PFSK-1 (cell line): ENCODE data around the gene KRTAP1-5.

Source experiments
- FOXP2 ChIP-seq: optimal IDR thresholded peaks from 2 replicates; pipeline ENCODE3; 2011; ENCODE audit warnings: borderline replicate concordance, control low read depth, inconsistent platforms; ENCODE audit not compliant: insufficient read depth; ENCODE audit errors: extremely low read length, extremely low read depth
- POLR2AphosphoS5 ChIP-seq: IDR thresholded peaks from 2 replicates; pipeline ENCODE4 v1.6.1; 2012; ENCODE audit warnings: low read depth, mild to moderate bottlenecking, control low read depth, low read length, moderate library complexity
- REST ChIP-seq, 2 experiments: IDR thresholded peaks; 2 replicates each; pipeline versions ENCODE4 v1.6.1 to v1.8.0; 2011 to 2012; ENCODE audit warnings: low read depth in 2 of 2, low read length in 2 of 2, control low read depth in 1 of 2, inconsistent platforms in 1 of 2, mild to moderate bottlenecking in 1 of 2, moderate library complexity in 1 of 2; ENCODE audit not compliant: insufficient read depth in 1 of 2
- SIN3A ChIP-seq: IDR thresholded peaks from 2 replicates; pipeline ENCODE4 v1.6.1; 2012; ENCODE audit warnings: mild to moderate bottlenecking, low read length, moderate library complexity, borderline replicate concordance; ENCODE audit not compliant: insufficient read depth
- TAF1 ChIP-seq: IDR thresholded peaks from 2 replicates; pipeline ENCODE4 v1.6.1; 2012; ENCODE audit warnings: low read length, control low read depth, borderline replicate concordance; ENCODE audit not compliant: insufficient read depth

KRTAP1-5 gene

GRCh38 chr17:40980596-40980995, 46.4 kb downstream of the KRTAP1-5 start:
- TF ChIP-seq POLR2AphosphoS5 (no peak), TAF1 (no peak), FOXP2 (no peak), SIN3A (no peak), REST (IDR thresholded peaks at IDR 0.05; ENCODE audit: insufficient read depth in 1 of 2, low read depth in 2 of 2, low read length in 2 of 2) (no peak)

- TF ChIP-seq REST (IDR thresholded peaks at IDR 0.05; ENCODE audit: insufficient read depth in 1 of 2, low read depth in 2 of 2, low read length in 2 of 2) (no peak), FOXP2 (no peak), SIN3A (no peak), TAF1 (no peak), POLR2AphosphoS5 (no peak)
Observed at GRCh38 chr17:40980117-40980516, 46.9 kb downstream of the KRTAP1-5 start.

GRCh38 chr17:40978575-40979151, 48.3 kb downstream of the KRTAP1-5 start:
- TF ChIP-seq REST (IDR thresholded peaks at IDR 0.05; ENCODE audit: insufficient read depth in 1 of 2, low read depth in 2 of 2, low read length in 2 of 2) (no peak), POLR2AphosphoS5 (no peak), TAF1 (no peak), SIN3A (no peak), FOXP2 (no peak)
